CD14-positive monocyte (primary cell): Measurements from ENCODE around the gene CNTRL. TPM values are rescaled to one million over a fixed set of nuclear protein-coding genes. Genes with fewer than 3 reads are reported as not detected.
"Not testable (repeated sequence)": the region's sequence is repeated elsewhere in the genome, so short reads cannot be mapped to it uniquely, and the experiment has no call there.

Source experiments
- DNase-seq, 3 donors: peaks; one replicate each; pipeline ENCODE4 v3.0.0-alpha.2; 2011 to 2022
- H2AFZ ChIP-seq: 2 replicates; pipeline ENCODE4 v1.6.0; 2012; ENCODE audit warnings: mild to moderate bottlenecking, low read depth, low read length, inconsistent platforms; ENCODE audit not compliant: insufficient read depth, poor library complexity, severe bottlenecking
- H3K27ac ChIP-seq, 2 donors: 1 replicate in 1 of 2; 2 replicates in 1 of 2; pipeline ENCODE4 v1.5.1; 2012 to 2013; ENCODE audit warnings: low read length in 2 of 2, control low read depth in 1 of 2, inconsistent platforms in 1 of 2, low read depth in 1 of 2, mild to moderate bottlenecking in 1 of 2
- H3K27me3 ChIP-seq, 2 donors: one replicate each; pipeline versions ENCODE4 v1.6.0 to v1.6.1; 2011 to 2013; ENCODE audit warnings: low read length in 2 of 2; ENCODE audit not compliant: control insufficient read depth in 2 of 2, insufficient read depth in 2 of 2
- H3K36me3 ChIP-seq, 2 donors: replicated peaks in 1 of 2; 1 replicate in 1 of 2; 2 replicates in 1 of 2; pipeline versions ENCODE4 v1.5.1 to v1.6.1; 2012 to 2013; ENCODE audit warnings: low read length in 2 of 2, control low read depth in 1 of 2, inconsistent platforms in 1 of 2, mild to moderate bottlenecking in 1 of 2; ENCODE audit not compliant: insufficient read depth in 2 of 2, control insufficient read depth in 1 of 2
- H3K4me1 ChIP-seq, 2 donors: 1 replicate in 1 of 2; 2 replicates in 1 of 2; pipeline versions ENCODE4 v1.5.1 to v1.6.1; 2012 to 2013; ENCODE audit warnings: low read length in 2 of 2, control low read depth in 1 of 2, inconsistent platforms in 1 of 2, mild to moderate bottlenecking in 1 of 2, moderate library complexity in 1 of 2; ENCODE audit not compliant: insufficient read depth in 2 of 2, control insufficient read depth in 1 of 2
- H3K4me2 ChIP-seq: replicated peaks from 2 replicates; pipeline ENCODE3; 2012; ENCODE audit warnings: low read length, moderate library complexity, mild to moderate bottlenecking; ENCODE audit not compliant: poor library complexity, severe bottlenecking; ENCODE audit errors: extremely low read depth
- H3K4me3 ChIP-seq, 3 experiments: fragments of 200-600 bp in 1 of 3; sonication (generic) in 1 of 3; replicated peaks in 1 of 3; 1 replicate in 2 of 3; 2 replicates in 1 of 3; pipeline ENCODE4 v1.5.1; 2011 to 2013; ENCODE audit warnings: low read length in 3 of 3, mild to moderate bottlenecking in 3 of 3, control low read depth in 2 of 3, low read depth in 2 of 3, inconsistent platforms in 1 of 3, moderate library complexity in 1 of 3
- H3K79me2 ChIP-seq: 2 replicates; pipeline ENCODE4 v1.6.0; 2012; ENCODE audit warnings: mild to moderate bottlenecking, control low read depth, inconsistent platforms, low read length, moderate library complexity; ENCODE audit not compliant: insufficient read depth
- H3K9ac ChIP-seq: 2 replicates; pipeline ENCODE4 v1.6.0; 2017; ENCODE audit warnings: low read length, mild to moderate bottlenecking; ENCODE audit not compliant: insufficient read depth, poor library complexity, severe bottlenecking
- H3K9me3 ChIP-seq, 2 donors: replicated peaks in 1 of 2; 1 replicate in 1 of 2; 2 replicates in 1 of 2; pipeline versions ENCODE4 v1.5.1 to v1.6.1; 2012 to 2013; ENCODE audit warnings: low read length in 2 of 2, control low read depth in 1 of 2; ENCODE audit not compliant: control insufficient read depth in 1 of 2, insufficient read depth in 1 of 2
- H4K20me1 ChIP-seq: 2 replicates; pipeline ENCODE4 v1.6.0; 2012; ENCODE audit warnings: mild to moderate bottlenecking, low read length, control low read depth, moderate library complexity; ENCODE audit not compliant: insufficient read depth
- H3K27ac Mint-ChIP-seq, 7 donors: one replicate each; pipeline ENCODE4 v1.8.0; 2020; ENCODE audit warnings: mild to moderate bottlenecking in 7 of 7, mixed read lengths in 7 of 7, moderate library complexity in 6 of 7, inconsistent platforms in 2 of 7
- H3K27me3 Mint-ChIP-seq, 3 donors: one replicate each; pipeline ENCODE4 v1.8.0; 2021 to 2022; ENCODE audit warnings: low read depth in 3 of 3, mild to moderate bottlenecking in 3 of 3, mixed read lengths in 3 of 3, moderate library complexity in 3 of 3, inconsistent platforms in 1 of 3
- H3K36me3 Mint-ChIP-seq, 2 donors: one replicate each; pipeline ENCODE4 v1.8.0; 2020; ENCODE audit warnings: mixed read lengths in 2 of 2, inconsistent platforms in 1 of 2, mild to moderate bottlenecking in 1 of 2
- H3K4me1 Mint-ChIP-seq: one replicate; pipeline ENCODE4 v1.8.0; 2020; ENCODE audit warnings: mild to moderate bottlenecking, mixed read lengths
- H3K4me3 Mint-ChIP-seq, 2 donors: one replicate each; pipeline ENCODE4 v1.8.0; 2020; ENCODE audit warnings: mild to moderate bottlenecking in 2 of 2, mixed read lengths in 2 of 2, moderate library complexity in 1 of 2
- H3K9me3 Mint-ChIP-seq, 7 donors: one replicate each; pipeline ENCODE4 v1.8.0; 2020 to 2022; ENCODE audit warnings: mixed read lengths in 7 of 7, mild to moderate bottlenecking in 6 of 7, moderate library complexity in 6 of 7, inconsistent platforms in 2 of 7
- CTCF ChIP-seq: fragments of 200-600 bp; IDR thresholded peaks from one replicate; pipeline ENCODE4 v1.8.0; 2022; ENCODE audit warnings: antibody characterized with exemption, mild to moderate bottlenecking
- WGBS: methylation state at CpG from one replicate; pipeline ENCODE4 v1.1.5; 2013; ENCODE audit warnings: missing lambda C conversion rate; ENCODE audit not compliant: insufficient coverage; 5-methylcytosine and 5-hydroxymethylcytosine counted together
- intact Hi-C, 2 donors: fragments of 100-400 bp; cut with micrococcal nuclease; formaldehyde crosslinking; loops; one replicate each; pipeline versions ENCODE4 v1.15.0 to v1.15.1; 2023
- polyA plus RNA-seq, 3 donors: library from polyadenylated mRNA; depleted of rRNA in 1 of 3; unstranded in 2 of 3; stranded (reverse) in 1 of 3; fragments of 300-500 nt in 2 of 3; fragments of >200 nt in 1 of 3; fragmentation: Illumina TruSeq in 2 of 3; gene quantifications; 1 replicate in 2 of 3; 2 replicates in 1 of 3; pipeline ENCODE4 v1.2.3, GENCODE V29; 2012 to 2021

The CNTRL gene
- polyA plus RNA-seq, 3 donors: 3.9 to 26.8 (median 4.8) TPM

GRCh38 chr9:121123816-121124535, 49.2 kb downstream of the CNTRL start:
- TF ChIP-seq CTCF: no peak
- peaks cover 64% of the 10 kb centered on the region for H3K79me2 ChIP-seq
- H3K4me3 Mint-ChIP-seq: no peak overlapping the region
- peaks cover 19 to 29% of the 10 kb centered on the region in 2 donors for H3K4me1 ChIP-seq
- H3K27ac ChIP-seq: peak overlapping the region in 1 of 2 donors; percentile 30
- H3K4me2 ChIP-seq: no peak overlapping the region
- no peak overlapping the region for H3K9ac ChIP-seq
- 100% methylated on average over 2 of the region's 5 CpGs for WGBS
- peaks cover 0 to 1% (median 0%) of the 10 kb centered on the region in 3 donors for H3K27me3 Mint-ChIP-seq
- H3K36me3 ChIP-seq: peaks cover 26 to 33% of the 10 kb centered on the region in 2 donors
- H3K27ac Mint-ChIP-seq: peak overlapping the region in 1 of 7 donors; percentile 65
- no peak overlapping the region for H2AFZ ChIP-seq
- peaks cover 29% of the 10 kb centered on the region for H3K4me1 Mint-ChIP-seq
- H3K9me3 ChIP-seq: no peaks in the 10 kb centered on the region
- H4K20me1 ChIP-seq: no peaks in the 10 kb centered on the region
- intact Hi-C loops: loop anchor here in 1 of 2 donors (5.0 kb wide), 1 partner anchor 197 kb away; the partner anchor contains the start of gene TRAF1
- H3K9me3 Mint-ChIP-seq: peaks cover 0 to 3% (median 2%) of the 10 kb centered on the region in 7 donors
- H3K27me3 ChIP-seq: no peaks in the 10 kb centered on the region
- DNase-seq: no peak
- no peak overlapping the region for H3K4me3 ChIP-seq
- H3K36me3 Mint-ChIP-seq: peaks cover 38 to 58% of the 10 kb centered on the region in 2 donors

GRCh38 chr9:121125590-121125989, 50.8 kb downstream of the CNTRL start:
- peaks cover 15 to 18% of the 10 kb centered on the region in 2 donors for H3K4me1 ChIP-seq
- H3K4me1 Mint-ChIP-seq: peaks cover 36% of the 10 kb centered on the region

GRCh38 chr9:121129384-121129783, 54.6 kb downstream of the CNTRL start:
- H3K9ac ChIP-seq, H3K9me3 ChIP-seq, H3K9me3 Mint-ChIP-seq, H3K27me3 Mint-ChIP-seq, H3K27ac ChIP-seq, H3K4me3 ChIP-seq, H2AFZ ChIP-seq, H3K27me3 ChIP-seq, DNase-seq, intact Hi-C loops, H3K4me1 ChIP-seq, H4K20me1 ChIP-seq, H3K4me3 Mint-ChIP-seq, H3K4me2 ChIP-seq: not testable (repeated sequence)
- H3K79me2 ChIP-seq: peaks cover 76% of the 10 kb centered on the region
- H3K36me3 Mint-ChIP-seq: peaks cover 63 to 83% of the 10 kb centered on the region in 2 donors
- H3K4me1 Mint-ChIP-seq: peaks cover 35% of the 10 kb centered on the region
- no CpG with 5 or more reads among the region's 3 CpGs for WGBS
- peak overlapping the region in 4 of 7 donors; percentile 1 to 83 (median 52) for H3K27ac Mint-ChIP-seq
- peaks cover 22 to 48% of the 10 kb centered on the region in 2 donors for H3K36me3 ChIP-seq

More at GRCh38 chr9:121125590-121125989, 50.8 kb downstream of the CNTRL start:
- Mint-ChIP-seq H3K36me3 (peaks cover 46 to 65% of the 10 kb centered on the region in 2 donors), H3K27me3 (peaks cover 0 to 1% (median 0%) of the 10 kb centered on the region in 3 donors), H3K27ac (peak overlapping the region in 2 of 7 donors; percentile 18 to 67), H3K4me3 (no peak overlapping the region), H3K9me3 (peaks cover 0 to 3% (median 0%) of the 10 kb centered on the region in 7 donors)
- Histone ChIP-seq H2AFZ (no peak overlapping the region), H3K4me3 (no peak overlapping the region), H3K79me2 (peaks cover 66% of the 10 kb centered on the region), H3K36me3 (peaks cover 26 to 33% of the 10 kb centered on the region in 2 donors), H3K9ac (no peak overlapping the region), H3K27ac (no peak overlapping the region), H3K4me2 (no peak overlapping the region), H3K9me3 (no peaks in the 10 kb centered on the region), H4K20me1 (no peaks in the 10 kb centered on the region), H3K27me3 (no peaks in the 10 kb centered on the region)
- DNase-seq: no peak
- intact Hi-C loops: no loop called here
- 61% methylated on average over 2 of the region's 3 CpGs for WGBS
- no peak for TF ChIP-seq CTCF
